MM.1S (cell line): ENCODE data around the gene MYL12A.

Experiments used
- EZH2 ChIP-seq: fragments of 300-600 bp; sonication (generic); optimal IDR thresholded peaks from 2 replicates; pipeline ENCODE3; 2017; ENCODE audit warnings: low read depth, mild to moderate bottlenecking, antibody characterized with exemption, low read length, mixed read lengths
- TF ChIP-seq, protein P1 (sequence below): fragments of 300-600 bp; sonication (generic); IDR thresholded peaks from 2 replicates; pipeline ENCODE4 v1.5.1; 2016; ENCODE audit warnings: antibody characterized with exemption, low read length, mixed read lengths

- TF ChIP-seq, protein P1, sequence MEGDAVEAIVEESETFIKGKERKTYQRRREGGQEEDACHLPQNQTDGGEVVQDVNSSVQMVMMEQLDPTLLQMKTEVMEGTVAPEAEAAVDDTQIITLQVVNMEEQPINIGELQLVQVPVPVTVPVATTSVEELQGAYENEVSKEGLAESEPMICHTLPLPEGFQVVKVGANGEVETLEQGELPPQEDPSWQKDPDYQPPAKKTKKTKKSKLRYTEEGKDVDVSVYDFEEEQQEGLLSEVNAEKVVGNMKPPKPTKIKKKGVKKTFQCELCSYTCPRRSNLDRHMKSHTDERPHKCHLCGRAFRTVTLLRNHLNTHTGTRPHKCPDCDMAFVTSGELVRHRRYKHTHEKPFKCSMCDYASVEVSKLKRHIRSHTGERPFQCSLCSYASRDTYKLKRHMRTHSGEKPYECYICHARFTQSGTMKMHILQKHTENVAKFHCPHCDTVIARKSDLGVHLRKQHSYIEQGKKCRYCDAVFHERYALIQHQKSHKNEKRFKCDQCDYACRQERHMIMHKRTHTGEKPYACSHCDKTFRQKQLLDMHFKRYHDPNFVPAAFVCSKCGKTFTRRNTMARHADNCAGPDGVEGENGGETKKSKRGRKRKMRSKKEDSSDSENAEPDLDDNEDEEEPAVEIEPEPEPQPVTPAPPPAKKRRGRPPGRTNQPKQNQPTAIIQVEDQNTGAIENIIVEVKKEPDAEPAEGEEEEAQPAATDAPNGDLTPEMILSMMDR: no peak
- no peak for TF ChIP-seq EZH2
Measured at GRCh38 chr18:3265564-3266033, 18.0 kb downstream of the MYL12A start.
